ENCODE measurements around the gene FOXP2.

GRCh38 chr7:114720725-114721124 is 306.1 kb downstream of the FOXP2 start:
- TF ChIP-seq CTCF (IDR thresholded peaks at IDR 0.05), result no peak
- TF ChIP-seq ZFX (IDR thresholded peaks at IDR 0.05; ENCODE audit: borderline replicate concordance), result no peak

Data from 22Rv1 (cell line).